ENCODE measurements around the gene TCERG1L.

TCERG1L gene

DNA sequence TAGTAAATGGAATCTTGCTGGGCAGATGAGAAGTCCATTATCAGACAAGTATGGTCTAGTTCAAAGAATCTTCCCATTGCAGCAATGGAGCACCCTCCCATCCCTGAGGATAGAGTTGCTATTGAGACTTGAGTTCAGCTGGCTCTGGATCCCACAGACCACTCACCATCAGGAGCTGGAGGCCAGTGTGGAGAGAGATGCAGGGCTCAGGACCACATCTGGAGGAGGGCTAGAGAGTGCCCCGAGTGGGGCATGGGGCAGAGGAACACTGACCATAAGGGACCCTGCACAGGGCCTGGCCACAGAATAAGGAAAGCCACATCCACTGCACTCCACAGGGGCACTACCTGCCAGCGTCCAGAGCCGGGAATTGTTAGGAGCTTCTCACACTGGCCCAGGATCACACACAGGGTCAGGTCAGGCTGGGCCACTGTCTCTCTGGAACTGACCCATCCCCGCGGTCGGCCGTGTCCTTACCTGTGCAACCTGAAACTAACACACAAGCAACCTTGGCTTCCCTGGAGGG lies 41.3 kb upstream of the TCERG1L start:
- in situ Hi-C loops (cut with HindIII; ENCODE audit: low sequenced_read_pairs), result no loop called here
- no peak for DNase-seq (ENCODE audit: low read depth, low spot score)
- TF ChIP-seq, protein P1, sequence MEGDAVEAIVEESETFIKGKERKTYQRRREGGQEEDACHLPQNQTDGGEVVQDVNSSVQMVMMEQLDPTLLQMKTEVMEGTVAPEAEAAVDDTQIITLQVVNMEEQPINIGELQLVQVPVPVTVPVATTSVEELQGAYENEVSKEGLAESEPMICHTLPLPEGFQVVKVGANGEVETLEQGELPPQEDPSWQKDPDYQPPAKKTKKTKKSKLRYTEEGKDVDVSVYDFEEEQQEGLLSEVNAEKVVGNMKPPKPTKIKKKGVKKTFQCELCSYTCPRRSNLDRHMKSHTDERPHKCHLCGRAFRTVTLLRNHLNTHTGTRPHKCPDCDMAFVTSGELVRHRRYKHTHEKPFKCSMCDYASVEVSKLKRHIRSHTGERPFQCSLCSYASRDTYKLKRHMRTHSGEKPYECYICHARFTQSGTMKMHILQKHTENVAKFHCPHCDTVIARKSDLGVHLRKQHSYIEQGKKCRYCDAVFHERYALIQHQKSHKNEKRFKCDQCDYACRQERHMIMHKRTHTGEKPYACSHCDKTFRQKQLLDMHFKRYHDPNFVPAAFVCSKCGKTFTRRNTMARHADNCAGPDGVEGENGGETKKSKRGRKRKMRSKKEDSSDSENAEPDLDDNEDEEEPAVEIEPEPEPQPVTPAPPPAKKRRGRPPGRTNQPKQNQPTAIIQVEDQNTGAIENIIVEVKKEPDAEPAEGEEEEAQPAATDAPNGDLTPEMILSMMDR (IDR thresholded peaks at IDR 0.05; ENCODE audit: low read depth, low read length), result no peak
- H3K4me3 ChIP-seq (ENCODE audit: low read depth, low read length), result no peak overlapping the region

- in situ Hi-C loops (cut with HindIII; ENCODE audit: low sequenced_read_pairs), result no loop called here
- TF ChIP-seq, protein P1 (IDR thresholded peaks at IDR 0.05; ENCODE audit: low read depth, low read length), result no peak
- no peak overlapping the region for H3K4me3 ChIP-seq (ENCODE audit: low read depth, low read length)
- DNase-seq (ENCODE audit: low read depth, low spot score), result no peak
Measured at GRCh38 chr10:131350660-131351059, 39.1 kb upstream of the TCERG1L start.

GRCh38 chr10:131350245-131350644 lies 38.7 kb upstream of the TCERG1L start:
- H3K4me3 ChIP-seq (ENCODE audit: low read depth, low read length), result no peak overlapping the region
- in situ Hi-C loops (cut with HindIII; ENCODE audit: low sequenced_read_pairs), result no loop called here
- TF ChIP-seq, protein P1 (IDR thresholded peaks at IDR 0.05; ENCODE audit: low read depth, low read length), result no peak
- DNase-seq (ENCODE audit: low read depth, low spot score), result no peak

DNA sequence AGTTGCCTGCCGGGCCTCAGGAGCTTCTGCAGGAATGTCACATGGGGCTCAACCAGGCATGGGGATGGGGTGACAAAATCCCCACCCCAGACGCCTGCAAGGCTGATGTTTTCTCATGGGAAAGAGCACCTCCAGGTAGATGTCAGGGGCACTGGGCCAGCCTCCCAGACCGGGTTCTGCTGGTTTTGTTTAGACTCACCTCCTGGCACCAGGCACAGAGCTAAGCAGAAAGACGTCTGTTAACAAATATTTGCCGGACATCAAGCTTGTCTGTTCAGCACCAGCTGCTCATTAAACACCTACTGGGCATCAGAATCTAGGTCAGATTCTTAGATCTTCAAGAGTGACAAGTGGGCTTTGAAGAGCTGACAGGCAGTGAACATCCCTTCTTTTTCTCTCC lies 34.9 kb upstream of the TCERG1L start:
- H3K4me3 ChIP-seq (ENCODE audit: low read depth, low read length), result no peak overlapping the region
- TF ChIP-seq, protein P1 (IDR thresholded peaks at IDR 0.05; ENCODE audit: low read depth, low read length), result no peak
- no peak for DNase-seq (ENCODE audit: low read depth, low spot score)
- in situ Hi-C loops (cut with HindIII; ENCODE audit: low sequenced_read_pairs), result no loop called here

- in situ Hi-C loops (cut with HindIII; ENCODE audit: low sequenced_read_pairs), result no loop called here
- TF ChIP-seq, protein P1 (IDR thresholded peaks at IDR 0.05; ENCODE audit: low read depth, low read length), result no peak
- H3K4me3 ChIP-seq (ENCODE audit: low read depth, low read length), result no peak overlapping the region
- no peak for DNase-seq (ENCODE audit: low read depth, low spot score)
Measured at GRCh38 chr10:131345691-131346090, 34.2 kb upstream of the TCERG1L start.

DNA sequence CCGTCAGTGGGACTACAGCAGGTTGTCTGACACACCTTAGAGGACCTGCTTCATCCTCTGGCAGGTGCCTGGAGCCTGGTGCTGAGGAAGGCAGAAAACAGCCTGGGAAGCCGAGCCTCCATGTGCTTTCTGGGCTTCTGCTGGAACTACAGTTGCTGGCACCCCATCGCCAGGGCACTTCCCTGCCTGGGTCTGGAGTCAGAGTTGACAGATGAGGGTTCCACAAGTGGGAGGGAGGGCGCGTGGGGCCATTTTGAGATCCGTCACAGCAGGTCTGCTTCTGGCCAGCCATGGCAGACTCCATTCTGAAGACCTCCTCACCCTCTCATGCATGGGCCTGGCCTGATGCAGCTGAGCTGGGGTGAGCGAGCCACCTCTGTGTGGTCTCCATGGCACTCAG lies 33.2 kb upstream of the TCERG1L start:
- TF ChIP-seq, protein P1 (IDR thresholded peaks at IDR 0.05; ENCODE audit: low read depth, low read length), result no peak
- no peak overlapping the region for H3K4me3 ChIP-seq (ENCODE audit: low read depth, low read length)
- in situ Hi-C loops (cut with HindIII; ENCODE audit: low sequenced_read_pairs), result no loop called here
- no peak for DNase-seq (ENCODE audit: low read depth, low spot score)

- no peak for DNase-seq (ENCODE audit: low read depth, low spot score)
- no peak overlapping the region for H3K4me3 ChIP-seq (ENCODE audit: low read depth, low read length)
- TF ChIP-seq, protein P1 (IDR thresholded peaks at IDR 0.05; ENCODE audit: low read depth, low read length), result no peak
- in situ Hi-C loops (cut with HindIII; ENCODE audit: low sequenced_read_pairs), result no loop called here
Measured at GRCh38 chr10:131337741-131338140, 26.2 kb upstream of the TCERG1L start.
